ENCODE data around the gene ONECUT2. TPM values are rescaled to one million over a fixed set of nuclear protein-coding genes. Genes with fewer than 3 reads are reported as not detected.

Gene ONECUT2
- total RNA-seq, 1 donor from 2014 or later: 0.06 TPM

DNA sequence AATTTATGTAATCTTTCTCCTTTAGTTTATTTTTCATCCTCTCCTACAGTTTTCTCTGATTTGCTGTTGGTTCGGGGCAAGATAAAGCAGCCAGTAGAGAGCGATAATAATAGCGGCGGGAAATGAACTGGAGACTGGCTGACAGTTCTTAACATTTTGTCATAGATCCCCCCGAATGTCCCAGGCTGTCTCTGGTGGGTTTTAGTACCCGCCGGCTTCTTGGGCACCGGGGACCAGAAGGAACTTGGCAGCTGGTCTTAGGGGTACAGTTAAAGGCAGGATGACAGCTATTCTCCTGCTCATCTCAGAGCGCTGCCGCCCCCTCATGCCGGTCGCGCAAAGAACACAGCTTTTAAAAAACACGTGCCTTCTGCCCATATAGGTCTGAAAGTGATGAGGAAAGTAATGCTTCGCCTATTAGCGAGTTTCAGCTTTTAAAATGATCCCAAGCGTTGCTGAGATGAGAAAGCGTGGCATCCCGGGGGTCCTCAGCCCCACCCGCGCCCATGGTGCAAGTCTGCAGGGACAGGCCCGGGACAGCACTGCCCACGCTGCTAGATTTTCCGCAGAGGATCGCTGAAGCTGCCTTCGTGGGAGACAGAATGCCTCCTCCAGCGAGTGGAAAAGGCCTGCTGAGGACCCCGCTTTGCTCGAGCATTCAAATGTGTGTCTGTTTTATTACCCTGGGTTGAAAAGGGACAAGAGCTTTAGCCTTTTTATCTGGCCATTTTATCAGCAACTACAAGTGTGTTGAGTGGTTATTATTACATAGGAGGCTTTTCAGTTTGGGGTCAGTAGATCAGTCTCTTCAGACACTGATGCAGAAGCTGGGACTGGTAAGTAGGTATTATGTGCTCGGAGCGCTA, 3.8 kb downstream of the ONECUT2 start:
- Histone ChIP-seq H3K36me3 (no peaks in the 10 kb centered on the region), H4K20me1 (ENCODE audit: low read depth) (peaks cover 82% of the 10 kb centered on the region), H3K4me1 (peaks cover 44% of the 10 kb centered on the region), H3K79me2 (ENCODE audit: low read depth) (no peaks in the 10 kb centered on the region), H3K9ac (no peak overlapping the region), H3K4me3 (peak overlapping the region; percentile 56), H3K9me3 (ENCODE audit: low read depth) (no peaks in the 10 kb centered on the region), H3K27me3 (peaks cover 100% of the 10 kb centered on the region), H3K27ac (no peak overlapping the region), H2AFZ (replicated peaks) (no peak overlapping the region), H3F3A (ENCODE audit: low read depth) (peaks cover 42% of the 10 kb centered on the region), H3K4me2 (peak overlapping the region; percentile 97)
- H3K27ac Mint-ChIP-seq: no peak overlapping the region
- H3K27me3 Mint-ChIP-seq (ENCODE audit: insufficient read depth, low read depth): peaks cover 79% of the 10 kb centered on the region
- peak; percentile 46 for DNase-seq (ENCODE audit: low spot score)
- no peaks in the 10 kb centered on the region for H3K36me3 Mint-ChIP-seq
- H3K4me1 Mint-ChIP-seq: peaks cover 41% of the 10 kb centered on the region
- peak overlapping the region; percentile 90 for H3K4me3 Mint-ChIP-seq
- TF ChIP-seq, protein P1, sequence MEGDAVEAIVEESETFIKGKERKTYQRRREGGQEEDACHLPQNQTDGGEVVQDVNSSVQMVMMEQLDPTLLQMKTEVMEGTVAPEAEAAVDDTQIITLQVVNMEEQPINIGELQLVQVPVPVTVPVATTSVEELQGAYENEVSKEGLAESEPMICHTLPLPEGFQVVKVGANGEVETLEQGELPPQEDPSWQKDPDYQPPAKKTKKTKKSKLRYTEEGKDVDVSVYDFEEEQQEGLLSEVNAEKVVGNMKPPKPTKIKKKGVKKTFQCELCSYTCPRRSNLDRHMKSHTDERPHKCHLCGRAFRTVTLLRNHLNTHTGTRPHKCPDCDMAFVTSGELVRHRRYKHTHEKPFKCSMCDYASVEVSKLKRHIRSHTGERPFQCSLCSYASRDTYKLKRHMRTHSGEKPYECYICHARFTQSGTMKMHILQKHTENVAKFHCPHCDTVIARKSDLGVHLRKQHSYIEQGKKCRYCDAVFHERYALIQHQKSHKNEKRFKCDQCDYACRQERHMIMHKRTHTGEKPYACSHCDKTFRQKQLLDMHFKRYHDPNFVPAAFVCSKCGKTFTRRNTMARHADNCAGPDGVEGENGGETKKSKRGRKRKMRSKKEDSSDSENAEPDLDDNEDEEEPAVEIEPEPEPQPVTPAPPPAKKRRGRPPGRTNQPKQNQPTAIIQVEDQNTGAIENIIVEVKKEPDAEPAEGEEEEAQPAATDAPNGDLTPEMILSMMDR (IDR thresholded peaks at IDR 0.05): peak; percentile 18
- TF ChIP-seq EZH2phosphoT487 (IDR thresholded peaks at IDR 0.05): no peak
- TF ChIP-seq EZH2 (IDR thresholded peaks at IDR 0.05): no peak
- H3K9me3 Mint-ChIP-seq: no peaks in the 10 kb centered on the region

DNA sequence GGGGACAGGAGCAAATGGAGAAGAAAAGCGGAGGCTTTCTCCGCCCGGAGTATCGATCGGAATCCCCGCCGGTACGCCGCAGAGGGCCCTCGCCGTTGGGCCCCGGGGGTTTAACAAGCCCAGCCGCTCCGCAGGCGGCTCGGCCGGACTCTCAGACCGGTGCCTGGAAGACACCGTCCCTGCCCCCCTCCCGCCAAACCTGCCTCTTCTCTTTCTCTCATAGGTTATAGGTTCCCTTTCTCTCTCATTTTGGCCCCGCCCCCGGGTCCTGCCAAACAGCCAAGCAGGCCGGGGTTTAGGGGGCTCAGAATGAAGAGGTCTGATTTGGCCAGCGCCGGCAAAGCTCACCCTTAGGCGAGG, 4.4 kb downstream of the ONECUT2 start:
- Mint-ChIP-seq H3K36me3 (no peaks in the 10 kb centered on the region), H3K9me3 (no peaks in the 10 kb centered on the region), H3K4me3 (peak overlapping the region; percentile 90), H3K4me1 (peaks cover 36% of the 10 kb centered on the region), H3K27ac (no peak overlapping the region), H3K27me3 (ENCODE audit: insufficient read depth, low read depth) (peaks cover 80% of the 10 kb centered on the region)
- Histone ChIP-seq H3K27me3 (peaks cover 100% of the 10 kb centered on the region), H3K4me1 (peaks cover 44% of the 10 kb centered on the region), H3K9ac (no peak overlapping the region), H3K27ac (no peak overlapping the region), H3K4me2 (peak overlapping the region; percentile 97), H3K4me3 (peak overlapping the region; percentile 56), H3K9me3 (ENCODE audit: low read depth) (no peaks in the 10 kb centered on the region), H3F3A (ENCODE audit: low read depth) (peaks cover 44% of the 10 kb centered on the region), H3K79me2 (ENCODE audit: low read depth) (no peaks in the 10 kb centered on the region), H3K36me3 (no peaks in the 10 kb centered on the region), H2AFZ (replicated peaks) (no peak overlapping the region), H4K20me1 (ENCODE audit: low read depth) (peaks cover 82% of the 10 kb centered on the region)
- TF ChIP-seq EZH2phosphoT487 (IDR thresholded peaks at IDR 0.05) (no peak), EZH2 (IDR thresholded peaks at IDR 0.05) (no peak)
- TF ChIP-seq, protein P1 (IDR thresholded peaks at IDR 0.05): no peak
- peak; percentile 84 for DNase-seq (ENCODE audit: low spot score)

DNA sequence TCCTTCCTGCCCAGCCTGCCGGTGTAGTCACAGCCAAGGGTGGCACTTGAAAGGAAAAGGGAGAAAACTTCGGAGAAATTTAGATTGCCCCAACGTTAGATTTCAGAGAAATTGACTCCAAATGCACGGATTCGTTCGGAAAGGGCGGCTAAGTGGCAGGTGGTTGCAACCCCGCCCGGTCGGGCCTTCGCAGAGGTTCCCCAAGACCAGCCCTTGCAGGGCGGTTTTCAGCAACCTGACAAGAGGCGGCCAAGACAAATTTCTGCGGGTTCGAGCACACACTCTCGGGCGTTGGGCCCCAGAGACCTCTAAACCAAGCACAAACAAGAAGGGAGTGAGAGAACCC, 4.8 kb downstream of the ONECUT2 start:
- Histone ChIP-seq H3K79me2 (ENCODE audit: low read depth) (no peaks in the 10 kb centered on the region), H3K27ac (no peak overlapping the region), H3K9ac (no peak overlapping the region), H3F3A (ENCODE audit: low read depth) (peaks cover 45% of the 10 kb centered on the region), H3K4me2 (peak overlapping the region; percentile 97), H3K4me1 (peaks cover 47% of the 10 kb centered on the region), H3K36me3 (no peaks in the 10 kb centered on the region), H3K4me3 (peak overlapping the region; percentile 56), H2AFZ (replicated peaks) (no peak overlapping the region), H4K20me1 (ENCODE audit: low read depth) (peaks cover 83% of the 10 kb centered on the region), H3K27me3 (peaks cover 100% of the 10 kb centered on the region), H3K9me3 (ENCODE audit: low read depth) (no peaks in the 10 kb centered on the region)
- Mint-ChIP-seq H3K9me3 (no peaks in the 10 kb centered on the region), H3K27me3 (ENCODE audit: insufficient read depth, low read depth) (peaks cover 79% of the 10 kb centered on the region), H3K4me1 (peaks cover 36% of the 10 kb centered on the region), H3K27ac (no peak overlapping the region), H3K36me3 (no peaks in the 10 kb centered on the region), H3K4me3 (peak overlapping the region; percentile 90)
- DNase-seq (ENCODE audit: low spot score): peak; percentile 40
- TF ChIP-seq EZH2phosphoT487 (IDR thresholded peaks at IDR 0.05) (peak; percentile 95), EZH2 (IDR thresholded peaks at IDR 0.05) (peak; percentile 86)
- TF ChIP-seq, protein P1 (IDR thresholded peaks at IDR 0.05): no peak

Data from neural progenitor cell (in vitro differentiated cells).